ENCODE measurements around the gene CDK18.

Gene CDK18

DNA sequence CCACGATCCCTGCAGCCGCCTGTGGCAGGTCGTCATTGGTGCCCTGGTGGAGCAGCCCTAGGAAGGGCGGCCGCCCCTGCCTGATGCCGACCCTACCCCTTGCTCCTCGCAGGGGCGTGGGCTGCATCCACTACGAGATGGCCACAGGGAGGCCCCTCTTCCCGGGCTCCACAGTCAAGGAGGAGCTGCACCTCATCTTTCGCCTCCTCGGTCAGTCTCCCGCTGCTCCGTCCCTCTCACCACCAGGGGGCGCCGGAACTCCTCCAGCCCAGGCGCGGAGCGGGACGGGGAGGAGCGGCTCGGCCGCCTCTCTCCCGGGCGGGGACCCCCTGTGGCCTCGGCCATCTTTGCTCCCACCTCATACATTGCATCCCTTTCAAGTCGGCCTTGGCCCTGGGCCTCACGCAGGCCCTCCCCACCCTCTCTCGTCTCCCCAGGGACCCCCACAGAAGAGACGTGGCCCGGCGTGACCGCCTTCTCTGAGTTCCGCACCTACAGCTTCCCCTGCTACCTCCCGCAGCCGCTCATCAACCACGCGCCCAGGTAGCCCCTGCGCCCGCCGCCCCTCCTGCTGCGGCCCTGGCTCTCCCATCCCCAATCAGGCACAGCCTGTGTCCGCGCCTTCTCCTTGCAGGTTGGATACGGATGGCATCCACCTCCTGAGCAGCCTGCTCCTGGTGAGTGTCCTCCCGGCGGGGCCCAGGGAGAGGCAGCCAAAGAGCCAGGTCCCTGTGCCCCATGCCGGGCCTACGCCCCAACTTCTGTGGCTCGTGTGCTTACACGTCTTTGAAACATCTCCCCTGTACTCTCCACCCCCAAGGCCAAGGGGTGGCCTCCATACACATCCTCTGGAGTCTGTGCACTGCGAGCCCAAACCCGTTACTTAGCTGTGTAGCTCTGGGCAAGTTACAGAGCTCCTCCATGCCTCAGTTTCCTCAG is 24.7 kb downstream of the CDK18 start (continued):
- no peak for TF ChIP-seq ZNF664 (tag by site-specific recombination; IDR thresholded peaks at IDR 0.05)
- TF ChIP-seq, protein P1, sequence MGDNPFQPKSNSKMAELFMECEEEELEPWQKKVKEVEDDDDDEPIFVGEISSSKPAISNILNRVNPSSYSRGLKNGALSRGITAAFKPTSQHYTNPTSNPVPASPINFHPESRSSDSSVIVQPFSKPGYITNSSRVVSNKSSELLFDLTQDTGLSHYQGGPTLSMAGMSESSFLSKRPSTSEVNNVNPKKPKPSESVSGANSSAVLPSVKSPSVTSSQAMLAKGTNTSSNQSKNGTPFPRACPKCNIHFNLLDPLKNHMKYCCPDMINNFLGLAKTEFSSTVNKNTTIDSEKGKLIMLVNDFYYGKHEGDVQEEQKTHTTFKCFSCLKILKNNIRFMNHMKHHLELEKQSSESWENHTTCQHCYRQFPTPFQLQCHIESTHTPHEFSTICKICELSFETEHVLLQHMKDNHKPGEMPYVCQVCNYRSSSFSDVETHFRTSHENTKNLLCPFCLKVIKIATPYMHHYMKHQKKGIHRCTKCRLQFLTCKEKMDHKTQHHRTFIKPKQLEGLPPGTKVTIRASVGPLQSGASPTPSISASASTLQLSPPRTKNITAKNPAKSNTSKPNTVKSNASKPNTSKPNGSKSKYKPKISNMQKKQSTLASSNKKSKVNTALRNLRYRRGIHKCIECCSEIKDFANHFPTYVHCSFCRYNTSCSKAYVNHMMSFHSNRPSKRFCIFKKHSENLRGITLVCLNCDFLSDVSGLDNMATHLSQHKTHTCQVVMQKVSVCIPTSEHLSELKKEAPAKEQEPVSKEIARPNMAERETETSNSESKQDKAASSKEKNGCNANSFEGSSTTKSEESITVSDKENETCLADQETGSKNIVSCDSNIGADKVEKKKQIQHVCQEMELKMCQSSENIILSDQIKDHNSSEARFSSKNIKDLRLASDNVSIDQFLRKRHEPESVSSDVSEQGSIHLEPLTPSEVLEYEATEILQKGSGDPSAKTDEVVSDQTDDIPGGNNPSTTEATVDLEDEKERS (tag by site-specific recombination; IDR thresholded peaks at IDR 0.05): no peak
- TF ChIP-seq, protein P2, sequence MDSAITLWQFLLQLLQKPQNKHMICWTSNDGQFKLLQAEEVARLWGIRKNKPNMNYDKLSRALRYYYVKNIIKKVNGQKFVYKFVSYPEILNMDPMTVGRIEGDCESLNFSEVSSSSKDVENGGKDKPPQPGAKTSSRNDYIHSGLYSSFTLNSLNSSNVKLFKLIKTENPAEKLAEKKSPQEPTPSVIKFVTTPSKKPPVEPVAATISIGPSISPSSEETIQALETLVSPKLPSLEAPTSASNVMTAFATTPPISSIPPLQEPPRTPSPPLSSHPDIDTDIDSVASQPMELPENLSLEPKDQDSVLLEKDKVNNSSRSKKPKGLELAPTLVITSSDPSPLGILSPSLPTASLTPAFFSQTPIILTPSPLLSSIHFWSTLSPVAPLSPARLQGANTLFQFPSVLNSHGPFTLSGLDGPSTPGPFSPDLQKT (IDR thresholded peaks at IDR 0.05; ENCODE audit: borderline replicate concordance, low read depth, low read length): no peak
- peak; percentile 14; the same call in 1 of the 2 replicates for TF ChIP-seq ZFHX2 (tag by site-specific recombination; conservative IDR thresholded peaks at IDR 0.05)
- TF ChIP-seq, protein P3, sequence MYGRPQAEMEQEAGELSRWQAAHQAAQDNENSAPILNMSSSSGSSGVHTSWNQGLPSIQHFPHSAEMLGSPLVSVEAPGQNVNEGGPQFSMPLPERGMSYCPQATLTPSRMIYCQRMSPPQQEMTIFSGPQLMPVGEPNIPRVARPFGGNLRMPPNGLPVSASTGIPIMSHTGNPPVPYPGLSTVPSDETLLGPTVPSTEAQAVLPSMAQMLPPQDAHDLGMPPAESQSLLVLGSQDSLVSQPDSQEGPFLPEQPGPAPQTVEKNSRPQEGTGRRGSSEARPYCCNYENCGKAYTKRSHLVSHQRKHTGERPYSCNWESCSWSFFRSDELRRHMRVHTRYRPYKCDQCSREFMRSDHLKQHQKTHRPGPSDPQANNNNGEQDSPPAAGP (tag by site-specific recombination; IDR thresholded peaks at IDR 0.05): peak; percentile 63; the same call in 1 of the 2 replicates
- TF ChIP-seq ZNF768 (tag by site-specific recombination; IDR thresholded peaks at IDR 0.05): no peak
- no peak for TF ChIP-seq ZNF677 (tag by site-specific recombination; IDR thresholded peaks at IDR 0.05)
- no peak for TF ChIP-seq ZNF19 (tag by site-specific recombination; IDR thresholded peaks at IDR 0.05; ENCODE audit: low read depth)
- no peak for TF ChIP-seq IKZF3 (tag by site-specific recombination; IDR thresholded peaks at IDR 0.05)
- no peak for TF ChIP-seq ZNF776 (tag by site-specific recombination; IDR thresholded peaks at IDR 0.05; ENCODE audit: borderline replicate concordance)
- TF ChIP-seq, protein P4, sequence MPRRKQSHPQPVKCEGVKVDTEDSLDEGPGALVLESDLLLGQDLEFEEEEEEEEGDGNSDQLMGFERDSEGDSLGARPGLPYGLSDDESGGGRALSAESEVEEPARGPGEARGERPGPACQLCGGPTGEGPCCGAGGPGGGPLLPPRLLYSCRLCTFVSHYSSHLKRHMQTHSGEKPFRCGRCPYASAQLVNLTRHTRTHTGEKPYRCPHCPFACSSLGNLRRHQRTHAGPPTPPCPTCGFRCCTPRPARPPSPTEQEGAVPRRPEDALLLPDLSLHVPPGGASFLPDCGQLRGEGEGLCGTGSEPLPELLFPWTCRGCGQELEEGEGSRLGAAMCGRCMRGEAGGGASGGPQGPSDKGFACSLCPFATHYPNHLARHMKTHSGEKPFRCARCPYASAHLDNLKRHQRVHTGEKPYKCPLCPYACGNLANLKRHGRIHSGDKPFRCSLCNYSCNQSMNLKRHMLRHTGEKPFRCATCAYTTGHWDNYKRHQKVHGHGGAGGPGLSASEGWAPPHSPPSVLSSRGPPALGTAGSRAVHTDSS (tag by site-specific recombination; IDR thresholded peaks at IDR 0.05): no peak
- TF ChIP-seq, protein P5, sequence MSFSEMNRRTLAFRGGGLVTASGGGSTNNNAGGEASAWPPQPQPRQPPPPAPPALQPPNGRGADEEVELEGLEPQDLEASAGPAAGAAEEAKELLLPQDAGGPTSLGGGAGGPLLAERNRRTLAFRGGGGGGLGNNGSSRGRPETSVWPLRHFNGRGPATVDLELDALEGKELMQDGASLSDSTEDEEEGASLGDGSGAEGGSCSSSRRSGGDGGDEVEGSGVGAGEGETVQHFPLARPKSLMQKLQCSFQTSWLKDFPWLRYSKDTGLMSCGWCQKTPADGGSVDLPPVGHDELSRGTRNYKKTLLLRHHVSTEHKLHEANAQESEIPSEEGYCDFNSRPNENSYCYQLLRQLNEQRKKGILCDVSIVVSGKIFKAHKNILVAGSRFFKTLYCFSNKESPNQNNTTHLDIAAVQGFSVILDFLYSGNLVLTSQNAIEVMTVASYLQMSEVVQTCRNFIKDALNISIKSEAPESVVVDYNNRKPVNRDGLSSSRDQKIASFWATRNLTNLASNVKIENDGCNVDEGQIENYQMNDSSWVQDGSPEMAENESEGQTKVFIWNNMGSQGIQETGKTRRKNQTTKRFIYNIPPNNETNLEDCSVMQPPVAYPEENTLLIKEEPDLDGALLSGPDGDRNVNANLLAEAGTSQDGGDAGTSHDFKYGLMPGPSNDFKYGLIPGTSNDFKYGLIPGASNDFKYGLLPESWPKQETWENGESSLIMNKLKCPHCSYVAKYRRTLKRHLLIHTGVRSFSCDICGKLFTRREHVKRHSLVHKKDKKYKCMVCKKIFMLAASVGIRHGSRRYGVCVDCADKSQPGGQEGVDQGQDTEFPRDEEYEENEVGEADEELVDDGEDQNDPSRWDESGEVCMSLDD (tag by site-specific recombination; IDR thresholded peaks at IDR 0.05): no peak
- peak; percentile 64 for TF ChIP-seq ZNF654 (tag by site-specific recombination; IDR thresholded peaks at IDR 0.05; ENCODE audit: low read depth)
- 0 out of 2 replicates have a peak, but pooled peaks have one; percentile 51 for TF ChIP-seq ZEB2 (tag by site-specific recombination; IDR thresholded peaks at IDR 0.05)
- TF ChIP-seq ZNF112 (tag by site-specific recombination; IDR thresholded peaks at IDR 0.05): no peak
- TF ChIP-seq ZNF514 (tag by site-specific recombination; IDR thresholded peaks at IDR 0.05): no peak
- TF ChIP-seq ZNF621 (tag by site-specific recombination; IDR thresholded peaks at IDR 0.05): no peak
- TF ChIP-seq ZNF571 (tag by site-specific recombination; IDR thresholded peaks at IDR 0.05): no peak
- TF ChIP-seq, protein P6, sequence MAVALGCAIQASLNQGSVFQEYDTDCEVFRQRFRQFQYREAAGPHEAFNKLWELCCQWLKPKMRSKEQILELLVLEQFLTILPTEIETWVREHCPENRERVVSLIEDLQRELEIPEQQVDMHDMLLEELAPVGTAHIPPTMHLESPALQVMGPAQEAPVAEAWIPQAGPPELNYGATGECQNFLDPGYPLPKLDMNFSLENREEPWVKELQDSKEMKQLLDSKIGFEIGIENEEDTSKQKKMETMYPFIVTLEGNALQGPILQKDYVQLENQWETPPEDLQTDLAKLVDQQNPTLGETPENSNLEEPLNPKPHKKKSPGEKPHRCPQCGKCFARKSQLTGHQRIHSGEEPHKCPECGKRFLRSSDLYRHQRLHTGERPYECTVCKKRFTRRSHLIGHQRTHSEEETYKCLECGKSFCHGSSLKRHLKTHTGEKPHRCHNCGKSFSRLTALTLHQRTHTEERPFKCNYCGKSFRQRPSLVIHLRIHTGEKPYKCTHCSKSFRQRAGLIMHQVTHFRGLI (tag by site-specific recombination; IDR thresholded peaks at IDR 0.05): no peak
- no peak for TF ChIP-seq ZNF221 (tag by site-specific recombination; IDR thresholded peaks at IDR 0.05; ENCODE audit: borderline replicate concordance)
- TF ChIP-seq ZNF670 (tag by site-specific recombination; IDR thresholded peaks at IDR 0.05; ENCODE audit: low read depth): no peak
- TF ChIP-seq ZNF501 (tag by site-specific recombination; IDR thresholded peaks at IDR 0.05): 0 out of 2 replicates have a peak, but pooled peaks have one; percentile 45
- no peak for TF ChIP-seq ZNF350 (tag by site-specific recombination; IDR thresholded peaks at IDR 0.05)
- TF ChIP-seq ZNF596 (tag by site-specific recombination; IDR thresholded peaks at IDR 0.05): no peak
- TF ChIP-seq ZSCAN30 (tag by site-specific recombination; IDR thresholded peaks at IDR 0.05): peak; percentile 55; the same call in 1 of the 2 replicates
- TF ChIP-seq ZNF76 (tag by site-specific recombination; IDR thresholded peaks at IDR 0.05; ENCODE audit: borderline replicate concordance, low read depth): no peak
- TF ChIP-seq ZNF266 (tag by site-specific recombination; IDR thresholded peaks at IDR 0.05; ENCODE audit: low read depth): no peak
- TF ChIP-seq GLI2 (tag by site-specific recombination; IDR thresholded peaks at IDR 0.05; ENCODE audit: borderline replicate concordance, low read depth): no peak

All from HEK293 (cell line).